Inflammatory macrophage (primary cell): ENCODE measurements around the gene SRF.

ENCODE experiments used
- DNase-seq, 2 donors: peaks; one replicate each; pipeline ENCODE4 v3.0.0-alpha.2; 2020 to 2022

The SRF gene

DNA sequence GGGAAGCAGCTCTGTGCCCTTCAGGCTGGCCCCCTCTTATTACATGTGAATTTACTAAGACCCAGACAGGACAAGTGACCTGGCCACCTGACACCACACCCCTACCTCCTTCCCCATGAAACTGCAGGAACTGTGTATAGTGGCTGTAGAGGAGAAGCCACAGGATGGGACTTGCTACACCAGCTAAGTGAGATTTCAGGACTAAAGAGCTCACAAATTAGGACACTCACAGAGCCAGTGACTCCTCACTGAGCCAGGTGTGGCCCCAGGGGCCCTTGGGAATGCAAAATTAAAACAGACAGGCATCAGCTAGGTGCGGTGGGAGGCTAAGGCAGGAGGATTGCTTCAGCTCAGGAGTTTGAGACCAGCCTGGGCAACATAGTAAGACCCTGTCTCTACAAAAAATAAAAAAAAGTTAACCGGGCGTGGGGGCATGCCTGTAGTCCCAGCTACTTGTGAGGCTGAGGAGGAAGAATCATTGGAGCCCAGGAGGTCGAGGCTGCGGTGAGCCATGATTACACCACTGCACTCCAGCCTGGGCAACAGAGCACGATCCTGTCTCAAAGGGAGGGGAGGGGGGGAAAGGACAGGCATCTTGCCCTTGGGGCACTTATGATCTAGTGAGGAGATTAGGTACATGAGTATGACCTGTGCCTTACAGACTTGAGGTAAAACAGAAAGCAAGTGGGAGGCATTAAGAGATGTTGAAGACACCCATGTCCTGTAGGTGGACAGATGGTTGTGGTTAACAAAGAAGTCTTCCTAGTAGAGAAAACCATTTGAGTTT, 23.2 kb upstream of the SRF start:
- no peak for DNase-seq

DNA sequence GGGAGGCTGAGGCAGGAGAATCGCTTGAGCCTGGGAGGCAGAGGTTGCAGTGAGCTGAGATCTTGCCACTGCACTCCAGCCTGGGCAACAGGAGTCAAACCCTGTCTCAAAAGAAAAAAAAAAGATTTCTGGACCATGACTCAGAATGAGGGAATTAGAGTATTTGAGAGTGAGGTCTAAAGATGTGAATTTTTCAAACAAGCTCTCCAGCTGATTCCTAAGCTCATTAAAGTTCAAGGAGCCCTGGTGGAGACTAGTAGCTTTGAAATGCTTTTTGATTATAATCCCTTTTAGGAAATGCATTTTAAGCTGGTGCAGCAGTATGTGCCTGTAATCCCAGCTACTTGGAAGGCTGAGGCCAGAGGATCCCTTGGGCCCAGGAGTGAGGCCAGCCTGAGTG, 21.8 kb upstream of the SRF start:
- DNase-seq = no peak

DNA sequence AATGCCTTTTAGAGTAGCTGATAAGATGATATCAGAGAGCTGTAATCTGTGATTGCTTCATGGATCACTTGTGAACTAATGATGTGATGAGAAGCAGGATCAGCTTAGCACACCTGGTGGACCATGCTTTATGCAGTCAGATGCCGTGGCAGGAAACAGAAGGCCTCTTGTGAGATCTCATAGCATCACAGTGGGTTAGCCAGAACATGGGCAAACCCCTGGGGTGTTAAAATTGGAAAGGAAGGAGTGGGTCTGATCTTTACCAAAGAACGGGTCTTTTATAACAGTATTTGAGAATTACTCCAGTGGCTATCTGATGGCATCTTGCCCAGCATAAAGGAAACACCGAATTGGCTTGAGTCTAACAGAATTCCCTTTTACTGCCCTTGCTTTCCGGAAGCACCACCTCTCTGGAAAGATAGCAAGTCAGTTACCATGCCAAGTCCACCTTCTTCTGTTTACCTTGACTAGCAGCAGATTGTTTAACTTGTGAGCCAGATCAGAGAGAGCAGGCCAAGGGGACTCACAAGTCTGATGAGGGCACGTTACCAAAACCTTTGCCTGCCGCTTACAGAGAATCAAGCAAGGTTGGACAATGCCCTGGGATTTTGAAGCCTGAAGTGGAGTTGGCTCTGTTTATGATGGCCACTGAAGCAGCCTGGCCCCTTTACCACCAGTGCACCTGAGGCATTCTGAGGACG, 20.9 kb upstream of the SRF start:
- DNase-seq = no peak

DNA sequence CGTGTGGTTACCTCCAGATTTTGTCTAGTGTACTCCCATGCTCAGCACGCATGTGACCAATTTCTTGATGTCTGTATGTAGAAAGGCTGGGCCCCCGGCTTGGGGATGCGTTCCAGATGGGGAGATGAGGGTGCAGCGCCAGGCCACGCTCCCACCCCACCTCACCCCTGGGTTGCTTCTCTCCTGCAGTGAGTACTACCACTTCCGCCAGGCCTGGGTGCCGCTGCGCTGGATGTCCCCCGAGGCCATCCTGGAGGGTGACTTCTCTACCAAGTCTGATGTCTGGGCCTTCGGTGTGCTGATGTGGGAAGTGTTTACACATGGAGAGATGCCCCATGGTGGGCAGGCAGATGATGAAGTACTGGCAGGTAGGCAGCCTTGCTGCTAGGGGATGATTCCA, 11.5 kb upstream of the SRF start:
- no peak for DNase-seq

DNA sequence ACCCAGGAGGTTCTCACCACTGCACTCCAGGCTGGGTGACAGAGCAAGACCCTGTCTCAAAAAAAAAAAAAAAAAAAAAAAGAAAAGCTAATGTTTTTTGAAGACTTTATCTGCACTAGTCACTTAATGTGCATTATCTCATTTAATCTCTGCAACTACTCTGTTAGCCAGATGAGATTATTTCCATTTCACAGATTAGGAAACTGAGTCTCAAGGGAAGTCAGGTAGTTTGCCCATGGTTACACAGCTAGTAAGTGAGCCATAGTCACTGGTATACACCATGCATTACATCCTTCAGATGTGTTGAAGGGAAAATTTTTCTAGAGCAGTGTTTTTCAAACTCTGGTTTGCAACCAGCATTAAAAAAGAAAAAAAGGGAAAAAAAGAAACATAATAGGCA, 7.2 kb upstream of the SRF start:
- DNase-seq = no peak

DNA sequence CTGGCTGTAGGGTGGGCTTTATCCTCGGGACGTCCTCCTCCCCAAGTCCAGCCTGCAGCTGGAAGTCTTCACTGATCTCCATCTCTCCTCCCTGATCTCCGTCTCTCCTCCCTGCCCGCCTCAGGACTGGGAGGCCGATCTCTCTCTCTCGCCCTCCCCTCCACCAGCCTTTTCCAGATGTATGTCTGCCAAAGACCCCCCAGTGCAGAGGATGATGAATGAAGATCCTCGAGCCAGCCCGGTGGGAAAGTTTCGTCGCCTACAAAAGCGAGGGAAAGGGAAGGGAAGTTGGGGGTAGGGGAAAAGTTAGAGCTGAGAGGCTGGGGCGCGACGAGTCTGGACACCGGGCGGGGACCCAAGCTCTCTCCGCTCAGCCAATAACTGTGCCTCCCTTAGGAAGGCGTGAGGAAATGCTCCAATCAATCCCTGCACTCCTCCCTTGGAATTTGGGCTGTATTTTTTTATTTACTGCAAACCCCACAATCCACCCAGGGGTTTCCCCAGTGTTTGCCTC, 595 bp upstream of the SRF start:
- no peak for DNase-seq

DNA sequence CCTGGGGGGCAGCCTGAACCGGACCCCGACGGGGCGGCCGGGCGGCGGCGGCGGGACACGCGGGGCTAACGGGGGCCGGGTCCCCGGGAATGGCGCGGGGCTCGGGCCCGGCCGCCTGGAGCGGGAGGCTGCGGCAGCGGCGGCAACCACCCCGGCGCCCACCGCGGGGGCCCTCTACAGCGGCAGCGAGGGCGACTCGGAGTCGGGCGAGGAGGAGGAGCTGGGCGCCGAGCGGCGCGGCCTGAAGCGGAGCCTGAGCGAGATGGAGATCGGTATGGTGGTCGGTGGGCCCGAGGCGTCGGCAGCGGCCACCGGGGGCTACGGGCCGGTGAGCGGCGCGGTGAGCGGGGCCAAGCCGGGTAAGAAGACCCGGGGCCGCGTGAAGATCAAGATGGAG, 636 bp downstream of the SRF start:
- no peak for DNase-seq

DNA sequence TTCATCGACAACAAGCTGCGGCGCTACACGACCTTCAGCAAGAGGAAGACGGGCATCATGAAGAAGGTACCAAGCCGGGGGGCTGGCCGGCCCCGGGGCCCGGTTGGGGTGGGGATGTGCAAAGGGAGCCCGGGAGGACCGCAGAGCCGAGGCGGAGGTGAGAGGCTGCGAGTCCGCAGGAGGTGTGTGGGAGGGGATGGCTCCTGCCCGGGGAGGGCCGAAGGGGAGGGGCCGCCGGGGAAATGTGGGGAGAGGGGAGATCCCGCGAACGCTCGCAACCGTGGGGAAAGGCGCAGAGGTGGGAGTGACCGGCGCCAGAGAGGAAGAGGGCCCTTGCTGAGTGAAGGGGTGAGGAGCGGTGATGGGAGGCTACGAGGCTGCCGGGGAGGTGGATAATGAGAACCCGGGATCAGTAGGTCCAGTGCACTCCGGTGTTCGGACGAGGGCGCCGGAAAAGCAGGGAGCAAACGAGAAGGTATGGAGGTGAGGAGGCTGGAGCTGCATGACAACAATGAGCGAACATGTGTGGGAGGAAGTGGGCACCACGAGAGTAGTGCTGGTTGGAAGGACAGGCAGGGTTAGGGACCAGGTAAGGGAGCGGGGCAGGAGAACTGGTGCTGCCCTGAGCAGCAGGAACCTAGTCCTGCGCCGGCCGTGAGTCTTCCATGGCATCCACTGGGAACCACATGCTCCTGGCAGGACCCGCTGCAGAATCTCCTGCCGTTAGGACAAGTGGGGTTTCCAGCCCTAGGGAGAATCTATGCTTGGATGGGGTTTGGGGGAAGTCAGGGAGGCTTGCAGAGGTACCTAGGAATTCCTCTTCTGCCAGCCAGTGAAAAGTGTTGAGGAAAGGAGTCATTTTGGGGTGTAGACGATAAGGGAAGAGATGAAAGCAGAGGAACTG, 1.3 kb downstream of the SRF start:
- DNase-seq = peak in 1 of 2 donors; percentile 20

DNA sequence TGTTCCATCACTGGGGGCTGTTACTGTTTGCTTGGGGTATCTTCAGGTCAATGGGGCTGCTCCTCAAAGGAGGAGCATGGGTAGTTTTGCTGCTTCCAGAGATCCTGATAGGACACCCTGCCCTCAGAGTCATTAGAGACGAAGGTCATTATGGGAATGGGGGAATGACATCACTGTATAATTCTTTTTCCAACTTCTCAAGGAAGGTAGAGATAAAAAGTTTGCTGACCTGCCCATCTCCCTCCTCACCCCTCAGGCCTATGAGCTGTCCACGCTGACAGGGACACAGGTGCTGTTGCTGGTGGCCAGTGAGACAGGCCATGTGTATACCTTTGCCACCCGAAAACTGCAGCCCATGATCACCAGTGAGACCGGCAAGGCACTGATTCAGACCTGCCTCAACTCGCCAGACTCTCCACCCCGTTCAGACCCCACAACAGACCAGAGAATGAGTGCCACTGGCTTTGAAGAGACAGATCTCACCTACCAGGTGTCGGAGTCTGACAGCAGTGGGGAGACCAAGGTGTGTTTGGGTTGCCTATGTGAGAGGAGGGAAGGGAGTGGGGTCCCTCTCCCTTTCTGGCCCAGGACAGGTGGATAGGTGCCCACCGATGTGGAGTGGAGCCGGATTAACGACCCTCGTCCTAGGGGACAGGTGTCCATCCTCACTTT, 2.7 kb downstream of the SRF start:
- DNase-seq = no peak

DNA sequence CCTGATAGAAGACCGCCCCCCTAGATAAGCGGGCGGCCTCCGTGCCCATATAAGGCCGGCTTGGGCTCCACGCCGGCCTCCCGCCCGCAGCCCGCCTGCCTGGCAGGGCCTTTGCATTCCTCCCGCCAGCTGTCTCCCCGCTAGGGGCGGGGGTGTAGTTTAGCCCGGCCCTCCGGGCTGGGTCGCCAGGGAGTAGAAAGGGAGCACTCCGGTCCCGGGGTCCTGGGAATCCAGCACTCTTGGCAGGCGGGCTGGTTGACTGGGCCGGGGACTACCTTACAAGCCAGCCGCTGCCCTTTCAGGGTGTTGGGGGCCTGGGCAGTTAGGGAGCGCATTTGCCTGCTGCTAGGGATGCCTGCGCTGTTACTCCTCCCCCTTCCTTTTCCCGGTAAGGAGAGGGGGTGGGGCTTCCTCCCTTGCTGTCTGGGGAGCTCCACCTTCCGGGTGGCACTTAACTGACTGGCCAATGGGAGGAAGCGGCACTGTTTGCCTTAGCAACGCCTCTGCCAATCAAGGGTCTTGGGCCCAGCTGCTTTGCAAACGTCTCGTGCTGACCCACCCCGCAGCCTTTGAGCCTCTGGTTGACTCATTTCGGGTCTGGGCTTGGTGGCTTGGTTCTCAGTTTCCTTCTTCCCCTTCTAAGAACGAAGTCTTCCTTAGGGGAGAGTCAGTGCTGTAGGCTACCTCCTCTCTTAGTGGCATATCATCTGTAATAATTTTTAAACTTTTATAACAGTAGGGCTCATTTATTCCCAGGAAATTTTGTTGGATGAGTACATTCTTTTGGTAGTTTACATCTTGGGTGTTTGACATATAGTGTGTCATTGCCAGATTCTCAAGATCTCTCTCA, 3.4 kb downstream of the SRF start:
- peak; percentile 99 for DNase-seq

DNA sequence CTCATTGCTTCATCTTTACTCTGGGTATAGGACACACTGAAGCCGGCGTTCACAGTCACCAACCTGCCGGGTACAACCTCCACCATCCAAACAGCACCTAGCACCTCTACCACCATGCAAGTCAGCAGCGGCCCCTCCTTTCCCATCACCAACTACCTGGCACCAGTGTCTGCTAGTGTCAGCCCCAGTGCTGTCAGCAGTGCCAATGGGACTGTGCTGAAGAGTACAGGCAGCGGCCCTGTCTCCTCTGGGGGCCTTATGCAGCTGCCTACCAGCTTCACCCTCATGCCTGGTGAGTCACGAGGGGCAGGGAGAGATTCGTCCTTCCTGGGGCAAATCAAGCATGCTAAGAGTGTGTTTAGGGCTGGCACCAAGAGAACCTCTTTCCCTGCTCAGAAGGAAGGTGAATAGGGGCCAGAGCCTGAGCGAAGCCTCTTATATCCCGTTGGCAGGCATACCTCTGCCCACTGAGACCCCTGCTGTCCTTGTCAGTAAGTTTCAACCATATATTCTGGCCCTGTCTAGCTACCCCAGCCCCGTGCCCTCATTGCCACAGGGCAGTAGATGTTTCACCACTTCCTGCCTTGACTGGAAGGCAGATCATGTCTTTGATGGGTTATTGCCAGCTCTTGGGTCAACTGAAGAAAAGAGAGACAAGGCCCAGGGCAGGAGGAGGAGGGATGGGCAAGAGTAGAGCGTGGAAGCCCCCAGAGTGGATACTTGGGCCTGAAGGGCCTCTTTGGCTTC, 4.8 kb downstream of the SRF start:
- DNase-seq = no peak

DNA sequence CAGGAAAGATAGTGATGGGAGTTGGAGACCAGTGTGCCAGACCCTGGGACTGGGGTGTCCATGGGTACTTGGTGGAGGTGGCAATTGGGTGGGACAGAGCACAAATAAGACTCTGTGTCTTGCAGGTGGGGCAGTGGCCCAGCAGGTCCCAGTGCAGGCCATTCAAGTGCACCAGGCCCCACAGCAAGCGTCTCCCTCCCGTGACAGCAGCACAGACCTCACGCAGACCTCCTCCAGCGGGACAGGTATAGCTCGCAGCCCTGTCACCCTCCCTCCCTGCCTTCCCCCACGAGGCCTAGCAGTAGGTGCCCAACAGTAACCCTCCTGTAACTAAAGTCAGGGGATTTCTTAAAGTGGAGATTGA, 5.3 kb downstream of the SRF start:
- DNase-seq = no peak

DNA sequence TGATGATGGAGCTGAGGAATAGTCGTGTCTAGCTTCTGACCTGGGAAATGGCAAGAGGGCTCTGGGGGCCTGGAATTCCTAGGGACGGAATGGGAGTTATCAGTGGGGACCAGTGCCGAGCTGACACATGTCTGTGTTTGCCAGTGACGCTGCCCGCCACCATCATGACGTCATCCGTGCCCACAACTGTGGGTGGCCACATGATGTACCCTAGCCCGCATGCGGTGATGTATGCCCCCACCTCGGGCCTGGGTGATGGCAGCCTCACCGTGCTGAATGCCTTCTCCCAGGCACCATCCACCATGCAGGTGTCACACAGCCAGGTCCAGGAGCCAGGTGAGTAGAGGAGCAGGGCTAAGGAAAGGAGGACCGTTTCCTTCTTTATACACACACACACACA, 7.1 kb downstream of the SRF start:
- DNase-seq = no peak

DNA sequence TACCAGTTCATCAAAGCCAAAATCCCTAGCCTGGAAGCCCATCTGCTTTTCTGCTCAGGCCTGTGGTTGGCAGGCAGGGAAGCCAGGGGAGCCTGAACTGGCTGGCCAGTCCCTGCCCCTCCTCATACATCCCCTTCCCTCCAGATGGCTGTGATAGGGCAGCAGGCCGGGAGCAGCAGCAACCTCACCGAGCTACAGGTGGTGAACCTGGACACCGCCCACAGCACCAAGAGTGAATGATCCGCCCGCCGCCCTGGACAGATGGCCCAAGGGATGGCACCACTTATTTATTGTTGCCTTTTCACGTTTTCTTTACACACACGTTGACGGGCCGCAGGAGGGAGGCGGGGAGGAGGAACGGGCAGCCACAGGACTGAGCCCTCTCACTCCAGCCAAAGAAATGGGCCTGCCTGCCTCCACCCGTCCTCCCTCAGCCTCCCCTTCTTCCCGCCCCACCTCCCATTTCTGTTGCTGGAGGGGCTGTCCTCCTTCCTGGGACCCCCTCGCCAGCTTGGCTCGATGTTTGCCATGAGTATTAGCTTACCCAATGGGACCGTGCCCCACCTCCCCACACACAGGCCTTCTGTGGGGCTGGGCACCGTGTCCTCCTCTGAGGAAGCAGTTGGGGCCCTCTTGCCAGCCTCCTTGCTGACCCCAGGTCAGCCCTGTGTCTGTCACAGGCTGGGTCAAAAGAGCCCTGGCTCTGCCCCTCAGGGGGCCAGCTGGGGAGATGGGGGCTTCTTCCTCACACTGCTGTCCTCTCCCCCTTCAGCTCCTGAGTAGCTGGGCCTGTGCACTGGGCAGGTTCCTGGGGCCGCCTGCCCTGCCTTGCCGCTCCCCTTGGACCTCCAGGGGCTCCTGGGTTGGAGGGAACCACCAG, 8.1 kb downstream of the SRF start:
- no peak for DNase-seq

DNA sequence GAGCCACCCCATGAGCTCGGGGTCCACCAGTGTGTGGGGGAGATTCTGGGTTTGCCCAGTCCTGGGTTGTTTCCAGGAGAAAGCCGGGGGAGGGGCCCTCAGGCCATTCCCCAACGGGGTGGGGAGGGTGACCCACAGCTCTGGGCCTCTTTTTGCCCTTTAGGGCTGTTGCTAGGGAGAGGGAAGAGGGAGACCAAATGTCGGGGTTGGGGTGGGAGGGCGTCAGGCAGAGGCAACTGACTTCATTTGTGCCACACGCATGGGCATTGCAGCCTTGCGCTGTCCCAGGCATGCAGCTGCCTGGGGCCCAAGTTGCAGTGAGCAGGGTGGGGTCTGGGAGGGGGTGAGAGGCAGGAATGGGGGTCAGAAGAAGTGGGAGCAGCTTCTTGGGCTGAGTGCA, 9.0 kb downstream of the SRF start:
- no peak for DNase-seq

DNA sequence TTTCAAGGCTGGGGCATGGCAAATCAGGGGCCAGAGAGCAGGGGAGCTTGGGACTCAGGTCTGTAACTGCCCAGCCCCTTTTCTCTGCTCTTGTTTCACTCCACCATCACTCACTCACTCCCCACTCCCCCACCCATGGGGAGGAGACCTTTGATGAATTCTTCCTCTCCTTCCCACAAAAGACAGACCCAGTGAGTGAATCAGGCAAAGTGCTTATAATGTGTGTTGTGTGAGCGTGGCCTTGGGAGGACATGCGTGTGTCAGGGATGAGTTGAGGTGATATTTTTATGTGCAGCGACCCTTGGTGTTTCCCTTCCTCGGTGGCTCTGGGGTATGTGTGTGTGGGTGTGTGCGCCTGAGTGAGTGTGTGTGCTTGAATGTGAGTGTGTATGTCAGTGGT, 9.9 kb downstream of the SRF start:
- DNase-seq = no peak

DNA sequence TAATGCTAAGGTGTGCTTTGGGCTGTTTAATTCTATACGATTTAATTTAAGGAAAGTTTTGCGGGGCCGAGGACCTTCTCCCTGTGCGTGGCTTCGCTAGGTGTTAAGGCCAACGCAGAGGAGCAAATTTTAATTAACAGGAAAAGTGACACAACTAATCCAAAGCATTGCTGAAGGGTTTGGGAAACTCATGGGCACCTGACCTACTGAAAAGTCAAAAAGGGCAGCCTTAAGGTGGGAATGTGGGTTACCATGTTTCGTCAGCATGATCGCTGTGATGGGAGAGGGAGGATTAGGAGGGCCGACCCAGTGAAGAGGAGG, 10.5 kb downstream of the SRF start:
- DNase-seq = no peak

DNA sequence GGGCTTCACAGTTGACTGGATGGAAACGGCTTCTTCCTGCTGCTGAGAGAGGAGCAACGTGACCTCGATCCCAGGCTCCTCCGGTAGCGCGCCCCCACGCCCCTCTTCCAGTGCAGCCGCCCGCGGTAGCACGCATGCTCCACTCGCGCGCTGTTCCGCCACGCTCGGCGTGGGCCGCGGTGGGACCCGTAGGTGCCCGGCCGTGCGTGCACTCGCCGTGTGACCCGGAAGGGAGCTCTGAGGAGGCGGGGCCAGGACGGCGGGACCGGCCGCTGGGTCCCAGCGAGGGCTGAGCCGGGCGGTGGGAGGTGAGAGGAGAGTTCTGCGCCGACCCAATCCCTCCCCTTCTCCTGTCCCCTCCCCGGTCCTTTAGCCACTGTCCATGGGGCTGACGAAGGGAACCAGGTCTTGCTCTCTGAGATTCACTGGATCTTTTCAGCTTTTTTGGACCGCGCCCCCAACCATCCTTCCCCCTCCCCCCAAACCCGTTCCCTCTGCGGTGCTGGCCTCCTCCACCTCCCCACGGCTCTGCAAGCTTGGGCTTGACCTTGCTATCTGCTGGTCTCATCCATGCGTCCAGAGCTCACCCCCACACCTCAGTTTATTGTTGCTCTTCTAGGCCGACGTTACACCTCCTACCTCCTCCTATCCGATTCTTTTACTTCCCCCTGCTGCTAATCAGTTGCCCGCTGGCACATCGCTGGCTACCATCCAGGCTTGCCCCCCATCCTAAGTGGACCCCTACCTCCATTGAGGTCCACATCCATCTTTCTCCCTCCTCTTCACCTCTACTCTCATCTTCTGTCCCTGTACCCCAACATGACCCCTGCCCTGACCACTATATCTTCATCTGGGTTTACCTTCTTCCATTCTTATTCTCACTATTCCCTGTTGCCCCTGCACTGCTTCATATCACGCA, 11.1 kb downstream of the SRF start, which contains the start of gene CUL9:
Gene CUL9 (plus strand): TSS at position 255 of the 919 bp plus-strand sequence. CDS start 2,115 bp downstream, outside the sequence.
- peak; percentile 77 to 84 for DNase-seq

DNA sequence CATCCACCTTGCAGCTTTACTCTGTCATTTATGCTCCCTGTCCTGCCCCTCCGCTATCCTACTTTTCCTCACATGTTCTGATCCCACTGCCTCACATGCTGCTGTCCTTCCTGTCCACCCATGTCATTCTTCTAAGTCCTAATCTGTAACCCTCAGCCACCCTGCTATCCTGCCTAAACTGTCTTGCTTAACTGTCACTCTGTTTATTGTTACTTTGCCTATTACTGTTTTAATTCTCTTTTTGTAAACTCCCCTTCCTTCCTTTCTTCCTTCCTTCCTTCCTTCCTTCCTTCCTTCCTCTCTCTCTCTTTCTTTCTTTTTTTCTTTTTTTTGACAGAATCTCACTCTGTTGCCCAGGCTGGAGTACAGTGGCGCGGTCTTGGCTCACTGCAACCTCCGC, 12.4 kb downstream of the SRF start:
- no peak for DNase-seq
